GM12878 (cell line): ENCODE measurements around the gene THBS3. TPM values are rescaled to one million over a fixed set of nuclear protein-coding genes. Genes with fewer than 3 reads are reported as not detected.

Source experiments
- ATAC-seq: fragments of 200-7000 bp; cut with Tn5 transposase; 3 replicates; pipeline ENCODE4 v1.9.1; 2020; ENCODE audit warnings: mild to moderate bottlenecking, moderate library complexity
- BruUV-seq: library from RNA; stranded (reverse); fragments of 400-500 nt; replicated peaks from 2 replicates; lab custom pipeline; 2021; lab: Mats Ljungman, UMichigan
- CTCF ChIA-PET: fragments of 300-600 bp; sonication (Branson Sonifier 250); formaldehyde crosslinking; extraction: SDS; loops from one replicate; lab custom pipeline; 2021; ENCODE audit warnings: inconsistent platforms; lab: Yijun Ruan, JAX
- POLR2A ChIA-PET: fragments of 350-600 bp; formaldehyde crosslinking; extraction: SDS; loops from one replicate; lab custom pipeline; 2021; ENCODE audit warnings: inconsistent platforms; lab: Charles Lee
- RAD21 ChIA-PET: fragments of 300-600 bp; sonication (Branson Sonifier 250); formaldehyde crosslinking; loops from one replicate; lab custom pipeline; 2023; ENCODE audit warnings: antibody characterized with exemption; ENCODE audit not compliant: unreplicated experiment; lab: Charles Lee
- SMC1A ChIA-PET: fragments of 300-600 bp; sonication (Branson Sonifier 250); formaldehyde crosslinking; loops from one replicate; lab custom pipeline; 2023; ENCODE audit not compliant: unreplicated experiment, uncharacterized antibody; lab: Charles Lee
- DNase-seq: peaks from one replicate; pipeline ENCODE4 v3.0.0-alpha.2; 2011; ENCODE audit warnings: low read depth, low spot score
- FAIRE-seq: peaks from 3 replicates; lab custom pipeline; 2011; peaks lifted over from hg19 to GRCh38; lab: Jason Lieb, UNC
- H2AFZ ChIP-seq: 2 replicates; pipeline ENCODE4 v1.6.0; 2011; ENCODE audit warnings: low read depth, low read length, control low read depth; ENCODE audit not compliant: control insufficient read depth
- H3K27ac ChIP-seq: 2 replicates; pipeline ENCODE4 v1.5.1; 2011; ENCODE audit warnings: control low read depth; ENCODE audit not compliant: control insufficient read depth, insufficient read depth
- H3K27me3 ChIP-seq, 2 experiments: replicated peaks in 1 of 2; 2 replicates each; pipeline versions ENCODE4 v1.6.0 to v1.6.1; 2011; ENCODE audit warnings: low read length in 1 of 2; ENCODE audit not compliant: control insufficient read depth in 2 of 2, insufficient read depth in 2 of 2
- H3K36me3 ChIP-seq, 2 experiments: 2 replicates each; pipeline ENCODE4 v1.5.1; 2011; ENCODE audit warnings: low read length in 1 of 2; ENCODE audit not compliant: control insufficient read depth in 2 of 2, insufficient read depth in 2 of 2
- H3K4me1 ChIP-seq: 2 replicates; pipeline ENCODE4 v1.6.1; 2011; ENCODE audit warnings: mild to moderate bottlenecking, low read length, moderate library complexity, mixed read lengths; ENCODE audit not compliant: control insufficient read depth, insufficient read depth
- H3K4me2 ChIP-seq: 2 replicates; pipeline ENCODE4 v1.6.0; 2011; ENCODE audit warnings: control low read depth; ENCODE audit not compliant: control insufficient read depth, insufficient read depth
- H3K4me3 ChIP-seq: fragments of 200-600 bp; sonication (generic); 2 replicates; pipeline ENCODE4 v1.5.1; 2016
- H3K79me2 ChIP-seq: 2 replicates; pipeline ENCODE4 v1.6.0; 2011; ENCODE audit warnings: low read length; ENCODE audit not compliant: control insufficient read depth, insufficient read depth
- H3K9ac ChIP-seq: 2 replicates; pipeline ENCODE4 v1.8.0; 2011; ENCODE audit warnings: low read length, control low read depth, mixed read lengths; ENCODE audit not compliant: control insufficient read depth, insufficient read depth
- H3K9me3 ChIP-seq: replicated peaks from 3 replicates; pipeline ENCODE4 v1.5.1; 2011; ENCODE audit warnings: mild to moderate bottlenecking, low read length; ENCODE audit not compliant: control insufficient read depth, insufficient read depth
- H4K20me1 ChIP-seq: 2 replicates; pipeline ENCODE4 v1.6.0; 2011; ENCODE audit not compliant: control insufficient read depth, insufficient read depth
- CEBPZ ChIP-seq: fragments of 150-350 bp; IDR thresholded peaks from 2 replicates; pipeline ENCODE4 v1.6.1; 2016; ENCODE audit warnings: low read depth, low read length
- HDAC2 ChIP-seq: fragments of 200-600 bp; sonication (generic); IDR thresholded peaks from 2 replicates; pipeline ENCODE4 v1.6.1; 2017
- IRF5 ChIP-seq: fragments of 450-650 bp; IDR thresholded peaks from 2 replicates; pipeline ENCODE4 v1.6.1; 2017; ENCODE audit warnings: borderline replicate concordance
- KDM1A ChIP-seq: fragments of 200-600 bp; sonication (generic); IDR thresholded peaks from 2 replicates; pipeline ENCODE4 v1.6.1; 2016; ENCODE audit warnings: borderline replicate concordance
- MEF2A ChIP-seq: IDR thresholded peaks from 2 replicates; pipeline ENCODE4 v1.6.1; 2011; ENCODE audit warnings: low read depth, mild to moderate bottlenecking, low read length, moderate library complexity; ENCODE audit not compliant: insufficient read depth
- MYB ChIP-seq: fragments of 150-350 bp; IDR thresholded peaks from 2 replicates; pipeline ENCODE4 v1.6.1; 2014; ENCODE audit warnings: mild to moderate bottlenecking, low read depth, low read length, borderline replicate concordance
- NKRF ChIP-seq: fragments of 450-650 bp; conservative IDR thresholded peaks from 2 replicates; pipeline ENCODE4 v1.6.1; 2017; ENCODE audit warnings: mild to moderate bottlenecking, moderate library complexity
- POLR2A ChIP-seq: IDR thresholded peaks from 2 replicates; pipeline ENCODE4 v1.6.1; 2011; ENCODE audit warnings: low read depth, mild to moderate bottlenecking, low read length
- POLR2AphosphoS2 ChIP-seq: IDR thresholded peaks from 2 replicates; pipeline ENCODE4 v1.6.1; 2011; ENCODE audit warnings: low read depth, mild to moderate bottlenecking, low read length, improper control_type of control experiment, moderate library complexity
- ZZZ3 ChIP-seq: IDR thresholded peaks from 2 replicates; pipeline ENCODE4 v1.6.1; 2011; ENCODE audit warnings: low read depth; ENCODE audit not compliant: control insufficient read depth, insufficient read length
- WGBS: methylation state at CpG from one replicate; pipeline ENCODE4 v1.1.6; 2016; ENCODE audit warnings: low lambda C conversion rate; ENCODE audit not compliant: insufficient replicate concordance, insufficient coverage; ENCODE audit errors: missing lambda C conversion rate; 5-methylcytosine and 5-hydroxymethylcytosine counted together
- in situ Hi-C: fragments of 300-500 bp; cut with MboI; formaldehyde crosslinking; loops from 9 replicates; pipeline ENCODE4 v1.14.3; 2018; ENCODE audit warnings: mixed read lengths
- intact Hi-C: fragments of 100-400 bp; cut with micrococcal nuclease; formaldehyde crosslinking; loops from one replicate; pipeline ENCODE4 v1.14.2; 2022; ENCODE audit not compliant: unreplicated experiment
- polyA plus RNA-seq, 11 experiments: library from polyadenylated mRNA; depleted of rRNA in 4 of 11; unstranded in 6 of 11; stranded (reverse) in 5 of 11; fragments of >200 nt; fragmentation: Nextera tagmentation in 4 of 11; fragmentation: Illumina TruSeq in 1 of 11; extraction: Ambion mirVana in 4 of 11; extraction: Trizol in 1 of 11; gene quantifications; 1 replicate in 1 of 11; 2 replicates in 10 of 11; pipeline versions ENCODE4 v1.2.1 to v1.2.3, GENCODE V29; 2011 to 2016; ENCODE audit warnings: inconsistent platforms in 2 of 11, missing spikeins in 2 of 11, low read depth in 1 of 11
- total RNA-seq, 4 experiments: library from RNA; depleted of rRNA in 3 of 4; stranded (reverse); fragments of >200 nt in 3 of 4; fragmentation: Illumina TruSeq in 1 of 4; extraction: Trizol in 1 of 4; gene quantifications; 2 replicates each; pipeline versions ENCODE4 v1.2.1 to v1.2.3, GENCODE V29; 2013 to 2021

Gene THBS3
- total and polyA plus RNA-seq, 10 of the 15 experiments (the other 5 are each of a cell fraction or from before 2014, with no cell fraction given): 0.66 to 3.6 (median 2.0) TPM

GRCh38 chr1:155256058-155256852 is 48.6 kb upstream of the THBS3 start:
- no peak overlapping the region for H2AFZ ChIP-seq
- intact Hi-C loops: no loop called here
- FAIRE-seq (no peak), DNase-seq (no peak), ATAC-seq (no peak)
- H3K9ac ChIP-seq: no peak overlapping the region
- in situ Hi-C loops: loop anchor here (5.0 kb wide), 1 partner anchor 336 kb away; no protein-coding TSS in a partner anchor
- RAD21 ChIA-PET: no interaction called here
- H4K20me1 ChIP-seq: no peaks in the 10 kb centered on the region
- no peak for TF ChIP-seq MYB
- no peak for TF ChIP-seq NKRF
- TF ChIP-seq KDM1A: no peak
- no peak for TF ChIP-seq POLR2AphosphoS2
- no peak for TF ChIP-seq IRF5
- no peak for TF ChIP-seq ZZZ3
- no peak for TF ChIP-seq POLR2A
- no peak for TF ChIP-seq CEBPZ
- no peak for TF ChIP-seq HDAC2
- TF ChIP-seq MEF2A: no peak
- H3K27me3 ChIP-seq: no peaks in the 10 kb centered on the region
- WGBS: 87% methylated on average over 20 of the region's 20 CpGs
- CTCF ChIA-PET: interaction anchor here (0.8 to 9.6 kb wide), 3 partner anchors 9 to 68 kb away, joined by 3 to 225 read pairs (median 3); partner anchors contain the start of gene RUSC1
- H3K79me2 ChIP-seq: peaks cover 17% of the 10 kb centered on the region
- H3K36me3 ChIP-seq: peaks cover 4 to 7% of the 10 kb centered on the region in 2 experiments; a peak in 2 of 4 replicates
- no peaks in the 10 kb centered on the region for H3K9me3 ChIP-seq
- POLR2A ChIA-PET: interaction anchor here (1.4 kb wide), 1 partner anchor 15 kb away, joined by 5 read pairs; a partner anchor contains a TSS
- peak overlapping the region; percentile 97; the same call in 1 of the 2 replicates for H3K4me2 ChIP-seq
- no peak overlapping the region for H3K4me3 ChIP-seq
- no peak overlapping the region for H3K27ac ChIP-seq
- no TSS peak for BruUV-seq
- SMC1A ChIA-PET: interaction anchor here (1.2 kb wide), 1 partner anchor 67 kb away, joined by 4 read pairs; no protein-coding TSS in a partner anchor
- H3K4me1 ChIP-seq: peaks cover 19% of the 10 kb centered on the region
